Mesenchymal stem cell (in vitro differentiated cells and primary cell): Measurements from ENCODE around the gene P2RY6.

Experiments
- DNase-seq: peaks from one replicate; pipeline ENCODE4 v3.0.0-alpha.2; 2013
- H2AFZ ChIP-seq: one replicate; pipeline ENCODE4 v1.6.1; 2013; ENCODE audit warnings: low read depth, mild to moderate bottlenecking, control low read depth, inconsistent platforms, low read length, moderate library complexity
- H2AK5ac ChIP-seq: 2 replicates; pipeline ENCODE4 v1.6.1; 2013; ENCODE audit warnings: low read length, moderate library complexity, mild to moderate bottlenecking, inconsistent platforms; ENCODE audit not compliant: severe bottlenecking
- H2BK120ac ChIP-seq: one replicate; pipeline ENCODE4 v1.6.1; 2013; ENCODE audit warnings: low read depth, mild to moderate bottlenecking, inconsistent platforms, low read length, moderate library complexity
- H2BK12ac ChIP-seq, 2 experiments: one replicate each; pipeline ENCODE4 v1.6.1; 2013; ENCODE audit warnings: inconsistent platforms in 2 of 2, low read length in 2 of 2, mild to moderate bottlenecking in 2 of 2, moderate library complexity in 2 of 2, control low read depth in 1 of 2
- H2BK15ac ChIP-seq: one replicate; pipeline ENCODE4 v1.6.1; 2013; ENCODE audit warnings: mild to moderate bottlenecking, low read depth, inconsistent platforms; ENCODE audit not compliant: poor library complexity, severe bottlenecking
- H2BK5ac ChIP-seq: 2 replicates; pipeline ENCODE4 v1.6.1; 2013; ENCODE audit warnings: low read depth, mild to moderate bottlenecking, low read length, control low read depth, inconsistent platforms; ENCODE audit not compliant: poor library complexity, severe bottlenecking
- H3K14ac ChIP-seq, 2 experiments: one replicate each; pipeline ENCODE4 v1.6.1; 2013; ENCODE audit warnings: inconsistent platforms in 2 of 2, low read length in 2 of 2, control low read depth in 1 of 2, mild to moderate bottlenecking in 1 of 2, moderate library complexity in 1 of 2
- H3K18ac ChIP-seq, 2 experiments: one replicate each; pipeline ENCODE4 v1.6.1; 2013; ENCODE audit warnings: inconsistent platforms in 2 of 2, low read length in 2 of 2, control low read depth in 1 of 2, low read depth in 1 of 2, mild to moderate bottlenecking in 1 of 2
- H3K23ac ChIP-seq, 2 experiments: one replicate each; pipeline ENCODE4 v1.6.1; 2013; ENCODE audit warnings: inconsistent platforms in 2 of 2, low read length in 2 of 2, mild to moderate bottlenecking in 2 of 2, moderate library complexity in 2 of 2, control low read depth in 1 of 2
- H3K27ac ChIP-seq: 2 replicates; pipeline ENCODE4 v1.5.1; 2013; ENCODE audit warnings: mild to moderate bottlenecking, moderate library complexity, low read length, control low read depth, inconsistent platforms; ENCODE audit not compliant: poor library complexity, severe bottlenecking
- H3K27me3 ChIP-seq, 2 experiments: 2 replicates each; pipeline versions ENCODE4 v1.6.1 to v1.7.0; 2013; ENCODE audit warnings: low read length in 2 of 2, mild to moderate bottlenecking in 2 of 2, moderate library complexity in 2 of 2, control low read depth in 1 of 2, inconsistent platforms in 1 of 2; ENCODE audit not compliant: control insufficient read depth in 1 of 2, insufficient read depth in 1 of 2
- H3K36me3 ChIP-seq, 2 experiments: 2 replicates each; pipeline versions ENCODE4 v1.6.1 to v1.7.0; 2013; ENCODE audit warnings: low read length in 2 of 2, control low read depth in 1 of 2, inconsistent platforms in 1 of 2, low read depth in 1 of 2, mild to moderate bottlenecking in 1 of 2; ENCODE audit not compliant: insufficient read depth in 2 of 2, control insufficient read depth in 1 of 2
- H3K4ac ChIP-seq, 2 experiments: one replicate each; pipeline ENCODE4 v1.6.1; 2013; ENCODE audit warnings: inconsistent platforms in 2 of 2, low read length in 2 of 2, mild to moderate bottlenecking in 2 of 2, moderate library complexity in 2 of 2, control low read depth in 1 of 2, low read depth in 1 of 2
- H3K4me1 ChIP-seq: 2 replicates; pipeline ENCODE4 v1.6.1; 2013; ENCODE audit warnings: low read depth, low read length, control low read depth; ENCODE audit not compliant: control insufficient read depth, insufficient read depth
- H3K4me2 ChIP-seq: 2 replicates; pipeline ENCODE4 v1.6.1; 2013; ENCODE audit warnings: low read length, mild to moderate bottlenecking, inconsistent platforms; ENCODE audit not compliant: poor library complexity, severe bottlenecking
- H3K4me3 ChIP-seq, 2 experiments: 2 replicates each; pipeline versions ENCODE4 v1.5.1 to v1.7.0; 2013; ENCODE audit warnings: low read length in 2 of 2, mild to moderate bottlenecking in 2 of 2, control low read depth in 1 of 2, low read depth in 1 of 2; ENCODE audit not compliant: insufficient read depth in 1 of 2
- H3K79me1 ChIP-seq: replicated peaks from 2 replicates; pipeline ENCODE4 v1.6.1; 2013; ENCODE audit warnings: mild to moderate bottlenecking, control low read depth, low read length, inconsistent platforms; ENCODE audit not compliant: poor library complexity, severe bottlenecking
- H3K9ac ChIP-seq: 2 replicates; pipeline ENCODE4 v1.7.0; 2013; ENCODE audit warnings: mild to moderate bottlenecking, low read length, moderate library complexity
- H3K9me3 ChIP-seq: 2 replicates; pipeline ENCODE4 v1.7.0; 2013; ENCODE audit warnings: mild to moderate bottlenecking, low read length; ENCODE audit not compliant: control insufficient read depth
- H4K8ac ChIP-seq: one replicate; pipeline ENCODE4 v1.6.1; 2013; ENCODE audit warnings: inconsistent platforms, mild to moderate bottlenecking, low read length, moderate library complexity
- H4K91ac ChIP-seq: one replicate; pipeline ENCODE4 v1.6.1; 2013; ENCODE audit warnings: mild to moderate bottlenecking, low read length, inconsistent platforms
- WGBS: methylation state at CpG from one replicate; pipeline ENCODE4 v1.1.7; 2013; ENCODE audit warnings: mixed read lengths; 5-methylcytosine and 5-hydroxymethylcytosine counted together

The P2RY6 gene

DNA sequence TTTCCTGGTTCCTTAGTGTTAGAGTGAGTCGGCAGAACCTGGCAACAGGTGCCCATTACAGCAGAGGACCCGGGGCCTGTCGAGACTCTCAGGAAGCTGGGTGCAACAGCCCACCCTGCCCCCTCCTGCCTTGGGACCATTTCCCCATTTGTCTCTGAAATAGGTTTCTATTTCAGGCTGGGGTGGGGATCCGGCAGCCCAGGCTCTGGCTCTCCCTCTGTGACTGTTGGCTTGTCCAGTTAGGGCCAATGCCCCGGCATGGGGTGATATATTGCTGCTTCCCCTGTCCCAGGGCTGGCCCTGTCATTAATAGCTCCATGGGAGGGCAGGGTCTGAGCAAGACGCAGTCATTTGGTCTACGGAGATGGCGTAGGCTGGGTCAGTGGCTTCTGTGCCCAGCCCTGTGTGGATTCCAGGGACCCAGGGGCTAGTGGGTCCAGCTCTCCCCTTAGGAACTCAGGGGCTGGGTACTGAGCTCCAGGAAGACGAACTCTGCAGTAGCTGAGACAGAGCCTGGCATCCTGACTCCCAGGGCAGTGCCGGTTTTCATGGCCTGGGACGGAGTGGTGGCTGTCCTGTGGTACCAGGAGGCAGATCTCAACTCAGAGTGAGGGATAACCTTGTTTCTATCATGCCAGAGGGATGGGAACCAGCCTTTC is 2.7 kb downstream of the P2RY6 start:
- Histone ChIP-seq H2BK15ac (no peak overlapping the region), H2BK5ac (no peak overlapping the region), H3K23ac (no peak overlapping the region), H3K79me1 (no peaks in the 10 kb centered on the region), H3K18ac (no peak overlapping the region), H2BK120ac (no peak overlapping the region), H4K91ac (no peak overlapping the region), H3K36me3 (no peaks in the 10 kb centered on the region), H3K4me1 (peaks cover 7% of the 10 kb centered on the region), H3K4ac (no peak overlapping the region), H2AFZ (no peak overlapping the region), H3K9me3 (no peaks in the 10 kb centered on the region), H3K4me2 (no peak overlapping the region), H3K4me3 (no peak overlapping the region), H2AK5ac (no peak overlapping the region), H3K9ac (no peak overlapping the region), H4K8ac (no peak overlapping the region), H3K27me3 (no peaks in the 10 kb centered on the region), H3K14ac (peak overlapping the region in 1 of 2 experiments; percentile 18), H3K27ac (no peak overlapping the region), H2BK12ac (no peak overlapping the region)
- DNase-seq: no peak
- WGBS: 82% methylated on average over 11 of the region's 11 CpGs

DNA sequence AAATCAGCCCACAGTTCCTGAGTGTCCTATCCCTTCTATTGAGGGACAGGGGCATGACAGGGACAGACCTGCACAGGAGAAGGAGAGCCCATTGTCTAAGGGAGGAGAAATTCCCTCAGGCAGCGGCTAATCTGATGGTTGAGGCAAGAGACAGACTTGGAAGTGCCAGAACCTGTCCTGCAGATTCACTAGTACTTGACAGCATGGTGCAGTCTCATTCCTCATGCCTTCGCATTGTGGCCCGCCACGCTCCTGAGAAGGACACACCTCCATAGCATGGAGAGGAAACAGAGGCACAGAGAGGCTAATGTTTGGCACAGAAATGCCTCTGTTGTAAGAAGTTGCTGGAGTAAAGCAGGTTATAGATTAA is 3.2 kb downstream of the P2RY6 start:
- no peak for DNase-seq
- no peaks in the 10 kb centered on the region for H3K79me1 ChIP-seq
- H2BK120ac ChIP-seq: no peak overlapping the region

GRCh38 chr11:73277467-73277866 is 5.3 kb downstream of the P2RY6 start:
- H2BK12ac ChIP-seq: no peak overlapping the region
- H2AFZ ChIP-seq: no peak overlapping the region
- H3K4me2 ChIP-seq: no peak overlapping the region
- peaks cover 0 to 3% of the 10 kb centered on the region in 2 experiments for H3K27me3 ChIP-seq
- no peaks in the 10 kb centered on the region for H3K4me1 ChIP-seq
- H3K9ac ChIP-seq: no peak overlapping the region
- DNase-seq: no peak
- H4K91ac ChIP-seq: no peak overlapping the region
- H2BK120ac ChIP-seq: no peak overlapping the region
- no peak overlapping the region for H3K27ac ChIP-seq
- H3K14ac ChIP-seq: no peak overlapping the region
- H2BK15ac ChIP-seq: no peak overlapping the region
- H3K4ac ChIP-seq: no peak overlapping the region
- WGBS: 82% methylated on average over 3 of the region's 3 CpGs
- H2AK5ac ChIP-seq: no peak overlapping the region
- H3K4me3 ChIP-seq: no peak overlapping the region
- H3K9me3 ChIP-seq: no peaks in the 10 kb centered on the region
- H3K79me1 ChIP-seq: no peaks in the 10 kb centered on the region
- H3K23ac ChIP-seq: no peak overlapping the region
- no peak overlapping the region for H4K8ac ChIP-seq
- H3K36me3 ChIP-seq: no peaks in the 10 kb centered on the region
- H2BK5ac ChIP-seq: no peak overlapping the region
- no peak overlapping the region for H3K18ac ChIP-seq

More for the DNA sequence above, 3.2 kb downstream of the P2RY6 start:
- H3K23ac ChIP-seq: no peak overlapping the region
- peaks cover 7% of the 10 kb centered on the region for H3K4me1 ChIP-seq
- H3K27me3 ChIP-seq: no peaks in the 10 kb centered on the region
- H2AK5ac ChIP-seq: no peak overlapping the region
- no peak overlapping the region for H3K4ac ChIP-seq
- H4K8ac ChIP-seq: no peak overlapping the region
- H3K36me3 ChIP-seq: no peaks in the 10 kb centered on the region
- no peak overlapping the region for H3K4me3 ChIP-seq
- no peak overlapping the region for H3K4me2 ChIP-seq
- H2BK12ac ChIP-seq: no peak overlapping the region
- H3K9ac ChIP-seq: no peak overlapping the region
- H3K14ac ChIP-seq: no peak overlapping the region
- no peak overlapping the region for H4K91ac ChIP-seq
- no peak overlapping the region for H2AFZ ChIP-seq
- 89% methylated on average over 4 of the region's 4 CpGs for WGBS
- no peaks in the 10 kb centered on the region for H3K9me3 ChIP-seq
- H2BK5ac ChIP-seq: no peak overlapping the region
- H3K18ac ChIP-seq: no peak overlapping the region
- no peak overlapping the region for H2BK15ac ChIP-seq
- no peak overlapping the region for H3K27ac ChIP-seq

DNA sequence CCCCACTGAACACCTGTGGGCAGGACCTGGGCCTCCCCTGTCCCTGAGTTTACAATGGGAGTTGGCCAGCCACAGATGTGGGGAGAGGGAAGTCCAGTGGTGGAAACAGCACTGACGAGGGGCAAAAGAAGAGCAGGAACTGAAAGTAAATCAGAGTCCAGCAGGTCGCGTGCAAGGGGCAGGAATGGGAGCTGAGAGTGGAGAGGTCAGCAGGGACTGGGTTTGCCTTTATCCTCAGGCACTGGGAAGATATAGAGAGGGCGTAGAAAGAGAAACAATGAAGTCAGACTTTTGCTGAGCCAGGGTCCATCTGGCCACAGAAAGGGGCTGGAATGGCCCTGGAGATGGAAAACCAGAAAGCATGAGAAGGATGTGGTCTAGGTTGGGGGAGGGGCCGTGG is 8.5 kb downstream of the P2RY6 start:
- Histone ChIP-seq H2AK5ac (no peak overlapping the region), H3K14ac (no peak overlapping the region), H2AFZ (no peak overlapping the region), H3K18ac (no peak overlapping the region), H3K23ac (no peak overlapping the region), H4K91ac (no peak overlapping the region), H3K79me1 (no peaks in the 10 kb centered on the region), H2BK12ac (no peak overlapping the region), H3K4me3 (no peak overlapping the region), H3K9me3 (no peaks in the 10 kb centered on the region), H3K9ac (no peak overlapping the region), H3K36me3 (no peaks in the 10 kb centered on the region), H2BK15ac (no peak overlapping the region), H3K27me3 (peaks cover 0 to 7% of the 10 kb centered on the region in 2 experiments), H3K4ac (no peak overlapping the region), H2BK5ac (no peak overlapping the region), H3K4me1 (no peaks in the 10 kb centered on the region), H3K27ac (no peak overlapping the region), H4K8ac (no peak overlapping the region), H3K4me2 (no peak overlapping the region), H2BK120ac (no peak overlapping the region)
- WGBS: 60% methylated on average over 5 of the region's 5 CpGs
- peak; percentile 38 for DNase-seq
